Lung microvascular endothelial cell (primary cell): ENCODE results near the gene FGF14. TPM values are rescaled to one million over a fixed set of nuclear protein-coding genes. Genes with fewer than 3 reads are reported as not detected.

Experiments used
- DNase-seq, 2 donors: peaks; one replicate each; pipeline versions ENCODE4 v3.0.0 to v3.0.0-alpha.2; 2010; ENCODE audit warnings: low read depth in 2 of 2
- total RNA-seq: library from RNA; depleted of rRNA; stranded (reverse); fragments of >200 nt; gene quantifications from 2 replicates; pipeline ENCODE4 v1.2.1, GENCODE V29; 2014

Gene FGF14
- total RNA-seq, 1 donor from 2014 or later: 0.79 TPM

GRCh38 chr13:102367836-102368235 lies 34.0 kb downstream of the FGF14 start:
- DNase-seq: no peak

- no peak for DNase-seq
Observed at GRCh38 chr13:102361113-102361512, 40.7 kb downstream of the FGF14 start.

DNA sequence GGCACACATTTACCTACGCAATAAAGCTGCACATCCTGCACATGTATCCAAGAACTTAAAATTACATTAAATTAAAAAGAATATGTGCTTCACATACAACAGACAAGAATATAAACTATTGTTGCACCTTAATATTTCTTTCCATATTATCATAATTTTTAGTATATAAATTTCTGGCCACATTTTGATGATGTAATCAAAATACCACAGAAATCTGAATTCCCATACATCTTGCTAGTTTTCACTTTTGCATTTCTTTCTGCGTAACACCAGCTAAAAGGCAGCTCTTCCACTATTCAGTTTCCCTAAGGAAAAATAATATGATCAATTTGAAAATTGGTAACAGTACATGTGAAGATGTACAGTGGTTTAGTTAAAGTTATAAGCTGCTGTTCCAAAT lies 42.6 kb downstream of the FGF14 start:
- no peak for DNase-seq

- DNase-seq: no peak
Observed at GRCh38 chr13:102355251-102355650, 46.6 kb downstream of the FGF14 start.

GRCh38 chr13:102354011-102354410 lies 47.8 kb downstream of the FGF14 start:
- DNase-seq: no peak

DNA sequence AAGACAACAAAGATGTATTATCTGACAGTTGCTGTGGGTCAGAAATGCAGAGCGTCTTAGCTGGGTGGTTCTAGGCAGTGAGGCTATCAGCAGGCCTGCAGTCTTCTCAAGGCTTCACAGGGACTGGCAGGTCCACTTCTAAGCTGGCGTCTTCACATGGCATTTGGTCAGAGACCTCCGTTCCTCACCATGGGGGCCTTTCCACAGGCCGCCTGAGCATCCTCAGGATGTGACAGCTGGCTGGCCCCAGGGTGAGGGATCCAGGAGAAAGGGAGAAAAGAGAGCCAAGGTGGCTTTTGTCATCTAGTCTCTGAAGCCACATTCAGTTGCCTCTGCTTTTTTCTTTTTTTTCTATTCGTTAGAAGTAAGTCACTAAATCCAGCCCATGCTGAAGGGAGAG lies 50.3 kb downstream of the FGF14 start:
- no peak for DNase-seq

GRCh38 chr13:102347490-102347889 lies 54.4 kb downstream of the FGF14 start:
- no peak for DNase-seq

DNA sequence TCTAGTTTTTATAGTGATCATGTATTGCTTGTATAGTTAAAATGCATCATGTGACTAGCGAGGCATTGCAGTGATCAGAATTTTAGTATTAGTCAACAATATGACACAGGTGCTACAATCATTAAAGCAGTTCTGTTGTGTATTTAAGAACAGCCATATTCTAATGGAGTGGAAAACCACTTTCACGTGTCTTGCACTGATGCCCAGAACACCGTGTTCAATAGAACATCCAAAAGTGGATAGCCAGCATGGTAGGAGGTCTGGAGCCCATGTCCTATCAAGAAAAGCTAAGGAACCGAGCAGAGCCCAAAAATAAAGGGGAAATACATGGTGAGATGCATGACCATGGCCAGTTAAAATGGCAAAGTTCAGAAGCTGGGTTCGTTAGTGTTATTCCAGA lies 55.1 kb downstream of the FGF14 start:
- no peak for DNase-seq

- DNase-seq: no peak
Observed at GRCh38 chr13:102344410-102344809, 57.4 kb downstream of the FGF14 start.

DNA sequence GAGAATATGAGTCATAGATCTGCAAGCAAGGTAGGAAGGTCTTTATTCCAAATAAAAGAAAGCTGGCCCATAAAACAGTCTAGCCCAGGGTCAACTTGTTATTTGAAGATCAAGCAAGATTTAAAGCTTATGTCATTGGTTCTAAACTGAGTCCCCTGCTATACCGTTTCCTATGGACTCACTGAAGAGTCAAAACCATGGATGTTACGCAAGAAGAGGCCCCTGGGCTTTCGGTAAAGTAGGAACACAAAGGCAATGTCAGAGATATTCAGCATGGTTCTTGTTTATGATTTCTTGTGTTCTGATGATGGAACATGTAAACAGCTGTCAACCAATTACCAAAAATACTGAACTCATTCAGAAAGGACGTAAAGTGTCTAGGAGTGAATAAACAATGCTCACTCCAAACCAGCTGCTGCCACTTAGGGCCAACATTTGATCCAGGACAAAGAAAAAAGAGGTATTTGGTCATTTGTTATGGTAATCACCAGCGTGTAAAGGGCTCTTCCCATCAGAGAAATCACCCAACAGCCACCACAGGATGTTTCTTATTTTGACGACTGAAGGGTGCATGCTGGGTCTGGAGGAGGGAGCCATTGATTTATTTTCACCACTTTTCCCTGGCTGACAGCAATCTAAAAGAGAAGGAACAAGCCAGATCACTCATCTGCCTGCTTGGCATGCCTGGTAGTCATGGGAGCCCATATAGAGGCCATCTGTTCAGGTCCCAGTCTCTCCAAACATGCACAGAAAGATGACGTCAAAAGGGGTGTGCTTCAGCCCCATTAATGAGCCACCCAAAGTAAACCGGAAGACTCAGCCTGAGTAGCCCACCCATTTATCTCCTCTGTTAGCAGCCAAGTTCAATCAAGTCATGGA lies 68.3 kb downstream of the FGF14 start:
- DNase-seq: no peak

- no peak for DNase-seq
Observed at GRCh38 chr13:102328909-102329308, 72.9 kb downstream of the FGF14 start.

DNA sequence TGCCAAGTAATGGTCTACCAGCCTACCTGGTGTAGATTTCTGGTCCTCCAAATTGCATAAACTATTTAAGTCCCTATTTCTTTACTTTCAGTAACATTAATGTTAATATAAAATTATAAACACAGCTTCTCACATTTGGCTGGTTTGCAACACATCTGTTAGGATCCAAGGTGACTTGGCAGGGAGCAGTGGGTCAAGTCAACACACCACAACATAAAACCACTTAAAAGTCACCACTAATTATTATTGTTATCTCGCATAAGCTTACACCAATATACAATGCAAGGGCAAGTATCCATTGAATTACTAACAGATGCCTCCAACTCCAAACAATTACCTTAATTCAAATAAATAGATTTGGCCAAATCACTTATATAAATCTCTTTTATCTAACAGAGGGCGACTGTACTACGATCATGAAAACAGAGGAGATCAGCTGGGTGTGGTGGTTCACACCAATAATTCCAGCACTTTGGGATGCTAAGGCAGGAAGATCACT lies 74.7 kb downstream of the FGF14 start:
- DNase-seq: no peak

- DNase-seq: no peak
Observed at GRCh38 chr13:102326381-102327118, 75.3 kb downstream of the FGF14 start.

DNA sequence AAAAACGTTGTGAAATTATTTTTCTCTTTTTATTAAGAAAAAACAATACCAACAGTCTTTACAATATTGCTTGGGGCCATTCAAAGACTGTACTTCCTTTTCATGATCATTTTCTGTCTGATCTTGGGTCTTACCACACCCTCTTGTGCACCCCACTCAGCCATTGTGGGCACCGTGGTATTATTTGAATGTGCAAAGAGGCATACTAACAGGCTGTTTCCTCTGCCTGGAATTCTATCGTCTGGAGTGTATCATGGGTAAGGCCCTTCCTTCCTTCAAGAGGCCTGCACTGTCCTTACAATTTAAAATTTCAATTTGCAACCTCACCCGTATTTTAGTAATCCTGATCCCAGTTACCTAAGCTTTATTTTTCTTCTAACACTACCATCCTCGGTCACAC lies 76.5 kb downstream of the FGF14 start:
- no peak for DNase-seq

DNA sequence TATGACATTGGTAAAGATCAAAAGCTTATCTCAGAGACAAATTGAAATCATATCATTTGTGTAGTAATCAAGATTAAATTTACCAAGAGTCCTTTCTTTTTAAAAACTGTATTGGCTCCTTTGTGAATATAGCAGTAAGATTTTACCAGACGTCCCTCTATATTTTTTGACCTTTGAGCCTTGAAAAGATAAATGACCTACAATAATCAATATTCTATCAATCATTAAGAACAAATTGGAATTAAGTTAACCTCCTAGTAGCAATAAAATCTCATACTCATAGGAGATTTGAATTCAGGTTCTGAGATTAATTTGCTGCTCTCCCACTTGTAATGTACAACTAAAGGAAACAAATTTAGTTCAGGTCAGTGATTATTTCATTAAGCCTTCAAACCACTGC lies 78.3 kb downstream of the FGF14 start:
- no peak for DNase-seq

- DNase-seq: no peak
Observed at GRCh38 chr13:102323012-102323411, 78.8 kb downstream of the FGF14 start.

DNA sequence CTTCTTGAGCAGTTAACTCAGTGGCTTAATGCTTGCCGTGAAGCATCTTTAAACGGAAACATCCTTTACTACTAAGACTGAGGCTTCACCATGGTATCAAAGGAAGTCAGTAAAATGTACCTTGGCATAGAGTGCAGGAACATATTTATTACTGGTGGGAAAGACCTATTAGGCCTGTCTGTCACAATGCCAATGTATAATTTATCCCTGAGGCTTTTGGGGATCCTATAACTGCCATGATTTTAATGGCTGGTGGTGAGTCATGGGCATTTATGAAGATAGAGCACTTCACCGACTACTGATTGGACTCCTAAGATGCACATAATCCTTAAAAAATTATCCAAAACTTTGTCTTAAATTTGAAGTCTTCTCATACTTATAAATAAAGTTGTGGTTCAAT lies 79.6 kb downstream of the FGF14 start:
- DNase-seq: no peak

GRCh38 chr13:102318233-102318632 lies 83.6 kb downstream of the FGF14 start:
- DNase-seq: no peak

DNA sequence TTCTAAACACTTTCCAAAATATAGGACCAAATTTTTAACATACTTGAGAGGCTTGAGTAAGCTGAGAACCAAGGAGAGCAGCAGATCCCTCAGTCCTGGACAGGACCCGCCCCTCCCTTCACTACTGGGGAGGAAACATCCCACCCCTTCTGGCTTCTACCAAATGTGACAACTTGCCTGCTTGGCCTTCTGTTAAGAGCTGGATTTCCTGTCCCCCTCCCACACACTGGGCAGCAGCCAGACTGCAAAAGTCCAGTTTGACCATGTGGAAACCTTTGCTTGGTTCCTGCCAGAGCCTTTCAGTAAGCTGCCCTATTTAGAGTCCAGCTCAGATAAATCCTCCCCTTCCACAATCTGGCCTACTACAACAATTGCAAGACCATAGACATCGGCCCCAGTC lies 84.3 kb downstream of the FGF14 start:
- peak in 1 of 2 donors; percentile 7 for DNase-seq

DNA sequence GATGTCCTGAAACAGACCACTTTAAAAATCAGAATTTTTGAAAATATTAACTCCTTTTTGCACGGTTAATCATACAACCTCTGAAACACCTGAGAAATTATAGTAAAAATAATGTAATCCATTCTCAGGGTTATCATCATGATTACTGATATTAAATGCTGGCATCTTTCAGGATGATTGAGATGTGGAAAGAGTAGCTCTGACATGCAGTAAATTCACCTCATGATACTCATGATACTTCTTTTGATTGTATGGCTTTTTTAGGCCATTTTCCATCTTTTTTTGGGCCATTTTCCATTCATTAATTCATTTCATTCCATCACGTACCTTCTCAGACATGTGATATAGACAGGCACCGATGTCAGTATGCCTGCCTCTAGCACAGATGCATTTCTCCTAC lies 85.1 kb downstream of the FGF14 start:
- no peak for DNase-seq

DNA sequence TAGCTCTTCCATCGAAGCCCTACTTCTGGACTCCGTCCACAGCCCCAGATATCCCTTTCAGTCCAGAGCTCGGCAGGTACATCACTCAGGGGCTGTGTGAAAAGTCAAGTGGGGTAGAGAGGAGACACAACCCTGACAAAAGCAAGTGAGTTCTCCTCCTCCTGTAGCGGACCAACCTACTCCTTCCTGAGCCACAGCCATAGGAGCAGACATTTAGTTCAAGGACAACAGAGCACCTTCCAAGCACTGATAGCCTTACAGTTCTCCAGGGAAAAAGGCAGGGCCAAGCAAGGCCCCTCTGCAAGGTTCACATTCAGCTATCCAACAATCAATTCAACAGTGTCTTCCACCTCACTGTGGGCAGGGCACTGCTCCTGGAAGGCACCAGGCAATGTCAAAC lies 89.0 kb downstream of the FGF14 start:
- no peak for DNase-seq

GRCh38 chr13:102311901-102312300 lies 89.9 kb downstream of the FGF14 start:
- no peak for DNase-seq

- DNase-seq: no peak
Observed at GRCh38 chr13:102311419-102311796, 90.4 kb downstream of the FGF14 start.
